ENCODE measurements around the gene SHE.

- no peak for TF ChIP-seq CTCF (IDR thresholded peaks at IDR 0.05; ENCODE audit: low read length)
- TF ChIP-seq EZH2phosphoT487 (IDR thresholded peaks at IDR 0.05; ENCODE audit: low read length), result no peak
- no peak for TF ChIP-seq EZH2 (optimal IDR thresholded peaks at IDR 0.05; ENCODE audit: low read depth, low read length)
Measured at GRCh38 chr1:154549202-154549770, 47.1 kb upstream of the SHE start.
